Keratinocyte (primary cell): ENCODE measurements around the gene TP53I13. TPM values are rescaled to one million over a fixed set of nuclear protein-coding genes. Genes with fewer than 3 reads are reported as not detected.

Experiments
- DNase-seq: peaks from one replicate; pipeline ENCODE4 v3.0.0-alpha.2; 2011; ENCODE audit warnings: low read depth, missing footprints, low spot score
- FAIRE-seq: peaks from 2 replicates; lab custom pipeline; 2011; peaks lifted over from hg19 to GRCh38; lab: Jason Lieb, UNC
- H2AFZ ChIP-seq: 2 replicates; pipeline ENCODE4 v1.6.0; 2012; ENCODE audit warnings: low read length, control low read depth, inconsistent platforms; ENCODE audit not compliant: control insufficient read depth
- H3K27ac ChIP-seq: 2 replicates; pipeline ENCODE4 v1.5.1; 2011; ENCODE audit warnings: low read length; ENCODE audit not compliant: control insufficient read depth, insufficient read depth
- H3K27me3 ChIP-seq: 3 replicates; pipeline ENCODE4 v1.6.0; 2011; ENCODE audit warnings: low read length; ENCODE audit not compliant: control insufficient read depth, insufficient read depth; ENCODE audit errors: extremely low read depth
- H3K36me3 ChIP-seq, 2 experiments: 2 replicates in 1 of 2; 3 replicates in 1 of 2; pipeline ENCODE4 v1.5.1; 2011; ENCODE audit warnings: low read length in 2 of 2, mild to moderate bottlenecking in 1 of 2; ENCODE audit not compliant: control insufficient read depth in 2 of 2, insufficient read depth in 2 of 2; ENCODE audit errors: extremely low read depth in 1 of 2
- H3K4me1 ChIP-seq: 3 replicates; pipeline ENCODE4 v1.5.1; 2011; ENCODE audit warnings: low read length; ENCODE audit not compliant: control insufficient read depth, insufficient read depth; ENCODE audit errors: extremely low read depth
- H3K4me2 ChIP-seq: 3 replicates; pipeline ENCODE4 v1.6.0; 2011; ENCODE audit warnings: low read depth, low read length; ENCODE audit not compliant: control insufficient read depth, insufficient read depth; ENCODE audit errors: extremely low read depth
- H3K4me3 ChIP-seq, 3 experiments: fragments of 200-600 bp in 1 of 3; sonication (generic) in 1 of 3; 2 replicates in 2 of 3; 3 replicates in 1 of 3; pipeline ENCODE4 v1.5.1; 2011 to 2016; ENCODE audit warnings: low read length in 3 of 3, mild to moderate bottlenecking in 3 of 3, control low read depth in 2 of 3, inconsistent platforms in 1 of 3, low read depth in 1 of 3, mixed read lengths in 1 of 3, mixed run types in 1 of 3, moderate library complexity in 1 of 3; ENCODE audit not compliant: control insufficient read depth in 2 of 3, insufficient read depth in 2 of 3; ENCODE audit errors: extremely low read depth in 1 of 3
- H3K79me2 ChIP-seq: 2 replicates; pipeline ENCODE4 v1.6.0; 2012; ENCODE audit warnings: low read length; ENCODE audit not compliant: control insufficient read depth, insufficient read depth
- H3K9ac ChIP-seq: 3 replicates; pipeline ENCODE4 v1.6.0; 2011; ENCODE audit warnings: low read length; ENCODE audit not compliant: control insufficient read depth, insufficient read depth; ENCODE audit errors: extremely low read depth
- H3K9me1 ChIP-seq: 3 replicates; pipeline ENCODE4 v1.6.0; 2011; ENCODE audit warnings: low read length; ENCODE audit not compliant: control insufficient read depth, insufficient read depth; ENCODE audit errors: extremely low read depth
- H3K9me3 ChIP-seq: 2 replicates; pipeline ENCODE4 v1.5.1; 2012; ENCODE audit warnings: low read depth, low read length; ENCODE audit not compliant: control insufficient read depth
- H4K20me1 ChIP-seq: 3 replicates; pipeline ENCODE4 v1.6.0; 2011; ENCODE audit warnings: low read length; ENCODE audit not compliant: control insufficient read depth, insufficient read depth; ENCODE audit errors: extremely low read depth
- CTCF ChIP-seq, 3 experiments: IDR thresholded peaks in 1 of 3; conservative IDR thresholded peaks in 1 of 3; optimal IDR thresholded peaks in 1 of 3; 2 replicates in 2 of 3; 3 replicates in 1 of 3; pipeline versions ENCODE3 to v1.5.1; 2011; ENCODE audit warnings: low read length in 3 of 3, mild to moderate bottlenecking in 3 of 3, moderate library complexity in 2 of 3, control low read depth in 1 of 3, inconsistent platforms in 1 of 3; ENCODE audit not compliant: insufficient read depth in 2 of 3; ENCODE audit errors: extremely low read depth in 1 of 3
- EZH2 ChIP-seq: IDR thresholded peaks from one replicate; pipeline ENCODE4 v1.6.1; 2012; ENCODE audit warnings: inconsistent platforms, mild to moderate bottlenecking, low read length, moderate library complexity
- dilution Hi-C: fragments of 300-500 bp; cut with MboI; formaldehyde crosslinking; loops from one replicate; pipeline ENCODE4 v1.7.0; 2020; ENCODE audit warnings: low sequenced_read_pairs; ENCODE audit not compliant: extremely low pct_ligation_motif_present
- polyA plus RNA-seq, 5 experiments: library from polyadenylated mRNA; depleted of rRNA in 3 of 5; stranded (reverse) in 3 of 5; stranded (forward) in 1 of 5; unstranded in 1 of 5; fragments of >200 nt; gene quantifications; 1 replicate in 1 of 5; 2 replicates in 3 of 5; 3 replicates in 1 of 5; pipeline versions ENCODE4 v1.2.1 to v1.2.3, GENCODE V29; 2011 to 2012; ENCODE audit warnings: missing spikeins in 2 of 5, low read depth in 1 of 5, low replicate concordance in 1 of 5

The TP53I13 gene
- polyA plus RNA-seq, 1 donor (not counting 4 experiments of a cell fraction or from before 2014, with no cell fraction given): 11.9 TPM

GRCh38 chr17:29595943-29596774, 27.7 kb downstream of the TP53I13 start:
- no peak overlapping the region for H3K4me3 ChIP-seq
- dilution Hi-C loops: no loop called here
- H3K4me1 ChIP-seq: peaks cover 30% of the 10 kb centered on the region
- no peak overlapping the region for H3K4me2 ChIP-seq
- H2AFZ ChIP-seq: no peak overlapping the region
- no peak overlapping the region for H3K9ac ChIP-seq
- H3K36me3 ChIP-seq: no peaks in the 10 kb centered on the region
- no peaks in the 10 kb centered on the region for H3K27me3 ChIP-seq
- no peak for DNase-seq
- H3K79me2 ChIP-seq: peaks cover 21% of the 10 kb centered on the region
- TF ChIP-seq EZH2 (no peak), CTCF (optimal IDR thresholded peaks at IDR 0.05 in 1 of 3, IDR thresholded peaks at IDR 0.05 in 1 of 3, conservative IDR thresholded peaks at IDR 0.05 in 1 of 3; ENCODE audit: extremely low read depth in 1 of 3, insufficient read depth in 2 of 3, low read length in 3 of 3) (no peak)
- no peaks in the 10 kb centered on the region for H3K9me1 ChIP-seq
- no peaks in the 10 kb centered on the region for H3K9me3 ChIP-seq
- H4K20me1 ChIP-seq: no peaks in the 10 kb centered on the region
- no peak for FAIRE-seq
- H3K27ac ChIP-seq: no peak overlapping the region

GRCh38 chr17:29596811-29597210, 28.3 kb downstream of the TP53I13 start:
- H3K9ac ChIP-seq: no peak overlapping the region
- peaks cover 21% of the 10 kb centered on the region for H3K79me2 ChIP-seq
- dilution Hi-C loops: no loop called here

More at GRCh38 chr17:29596811-29597210, 28.3 kb downstream of the TP53I13 start:
- FAIRE-seq (no peak), DNase-seq (no peak)
- H3K4me3 ChIP-seq: no peak overlapping the region
- H3K4me1 ChIP-seq: peaks cover 24% of the 10 kb centered on the region
- H4K20me1 ChIP-seq: no peaks in the 10 kb centered on the region
- no peak overlapping the region for H3K27ac ChIP-seq
- H3K27me3 ChIP-seq: no peaks in the 10 kb centered on the region
- TF ChIP-seq CTCF (optimal IDR thresholded peaks at IDR 0.05 in 1 of 3, IDR thresholded peaks at IDR 0.05 in 1 of 3, conservative IDR thresholded peaks at IDR 0.05 in 1 of 3; ENCODE audit: extremely low read depth in 1 of 3, insufficient read depth in 2 of 3, low read length in 3 of 3): no peak
- TF ChIP-seq EZH2: no peak
- no peak overlapping the region for H2AFZ ChIP-seq
- no peak overlapping the region for H3K4me2 ChIP-seq
- H3K36me3 ChIP-seq: no peaks in the 10 kb centered on the region
- no peaks in the 10 kb centered on the region for H3K9me1 ChIP-seq
- H3K9me3 ChIP-seq: no peaks in the 10 kb centered on the region
